Measurements from ENCODE around the gene MXD3.
"Not testable (repeated sequence)": the region's sequence is repeated elsewhere in the genome, so short reads cannot be mapped to it uniquely, and the experiment has no call there.

MXD3 gene

DNA sequence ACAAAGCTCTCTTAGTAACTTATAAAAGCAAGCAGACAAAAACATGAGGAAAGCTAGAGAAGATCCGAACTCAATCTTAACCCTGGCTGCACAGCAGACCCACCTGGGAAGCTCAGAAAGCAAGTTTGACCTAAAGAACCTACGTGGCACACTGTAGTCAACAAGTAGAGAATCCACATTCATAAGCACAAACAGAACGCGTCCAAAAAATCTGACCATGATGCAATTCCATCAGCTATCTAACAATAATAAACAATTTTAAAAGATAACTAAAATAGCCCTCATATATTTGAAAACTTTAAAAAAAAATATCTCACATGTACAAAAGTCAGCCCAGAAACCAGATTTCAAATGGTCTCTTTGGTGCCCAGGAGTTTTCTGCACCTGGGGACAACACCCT lies 35.1 kb upstream of the MXD3 start:
- H3K4me3 ChIP-seq (ENCODE audit: low read length in 2 of 2), result no peak overlapping the region
- H3K9me3 ChIP-seq (ENCODE audit: control insufficient read depth in 2 of 2, low read length in 2 of 2), result no peaks in the 10 kb centered on the region
- H3K27ac ChIP-seq (ENCODE audit: low read depth in 2 of 2, low read length in 2 of 2), result no peak overlapping the region
- H3K4me1 ChIP-seq (ENCODE audit: control insufficient read depth in 2 of 2, insufficient read depth in 2 of 2, low read length in 2 of 2), result peaks cover 13 to 19% of the 10 kb centered on the region in 2 donors
- H3K9ac ChIP-seq (ENCODE audit: low read depth in 1 of 2, low read length in 2 of 2), result no peak overlapping the region
- H3K27me3 ChIP-seq (ENCODE audit: control insufficient read depth in 2 of 2, insufficient read depth in 2 of 2, low read length in 2 of 2), result no peaks in the 10 kb centered on the region
- peaks cover 15 to 35% of the 10 kb centered on the region in 2 donors for H3K36me3 ChIP-seq (ENCODE audit: control insufficient read depth in 2 of 2, insufficient read depth in 2 of 2, low read length in 2 of 2)

DNA sequence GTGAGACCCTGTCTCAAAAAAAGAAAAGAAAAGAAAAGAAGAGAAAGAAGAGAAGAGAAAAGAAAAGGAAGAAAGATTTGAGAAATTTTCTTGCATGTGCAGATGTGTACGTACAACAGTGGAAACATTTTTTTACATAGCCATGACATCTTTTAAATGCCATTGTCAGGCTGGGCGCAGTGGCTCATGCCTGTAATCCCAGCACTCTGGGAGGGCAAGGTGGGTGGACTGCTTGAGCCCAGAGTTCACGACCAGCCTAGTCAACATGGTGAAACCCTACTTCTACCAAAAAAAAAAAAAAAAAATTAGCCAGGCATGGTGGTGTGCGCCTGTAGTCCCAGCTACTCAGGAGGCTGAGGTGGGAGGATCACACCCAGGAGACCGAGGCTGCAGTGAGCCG lies 33.2 kb upstream of the MXD3 start:
- H3K4me1 ChIP-seq (ENCODE audit: control insufficient read depth in 2 of 2, insufficient read depth in 2 of 2, low read length in 2 of 2), result peaks cover 0 to 7% of the 10 kb centered on the region in 2 donors
- H3K27ac ChIP-seq (ENCODE audit: low read depth in 2 of 2, low read length in 2 of 2), result no peak overlapping the region
- H3K4me3 ChIP-seq (ENCODE audit: low read length in 2 of 2), result no peak overlapping the region
- H3K36me3 ChIP-seq (ENCODE audit: control insufficient read depth in 2 of 2, insufficient read depth in 2 of 2, low read length in 2 of 2), result peaks cover 20 to 39% of the 10 kb centered on the region in 2 donors
- H3K9me3 ChIP-seq (ENCODE audit: control insufficient read depth in 2 of 2, low read length in 2 of 2), result no peaks in the 10 kb centered on the region
- no peak overlapping the region for H3K9ac ChIP-seq (ENCODE audit: low read depth in 1 of 2, low read length in 2 of 2)
- no peaks in the 10 kb centered on the region for H3K27me3 ChIP-seq (ENCODE audit: control insufficient read depth in 2 of 2, insufficient read depth in 2 of 2, low read length in 2 of 2)

DNA sequence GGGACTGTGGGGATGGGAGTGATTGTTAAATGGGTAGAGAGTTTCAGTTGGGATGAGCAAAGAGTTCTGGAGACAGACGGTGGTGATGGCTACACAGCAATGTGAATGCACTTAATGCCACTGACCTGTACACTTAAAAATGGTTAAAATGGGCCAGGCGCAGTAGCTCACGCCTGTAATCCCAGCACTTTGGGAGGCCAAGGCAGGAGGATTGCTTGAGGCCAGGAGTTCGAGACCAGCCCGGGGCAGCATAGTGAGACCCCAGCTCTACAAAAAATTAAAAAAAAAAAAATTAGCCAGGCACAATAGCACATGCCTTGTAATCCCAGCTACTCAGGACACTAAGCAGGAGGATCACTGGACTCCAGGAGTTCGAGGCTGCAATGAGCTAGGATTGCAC lies 32.1 kb upstream of the MXD3 start:
- no peak overlapping the region for H3K27ac ChIP-seq (ENCODE audit: low read depth in 2 of 2, low read length in 2 of 2)

DNA sequence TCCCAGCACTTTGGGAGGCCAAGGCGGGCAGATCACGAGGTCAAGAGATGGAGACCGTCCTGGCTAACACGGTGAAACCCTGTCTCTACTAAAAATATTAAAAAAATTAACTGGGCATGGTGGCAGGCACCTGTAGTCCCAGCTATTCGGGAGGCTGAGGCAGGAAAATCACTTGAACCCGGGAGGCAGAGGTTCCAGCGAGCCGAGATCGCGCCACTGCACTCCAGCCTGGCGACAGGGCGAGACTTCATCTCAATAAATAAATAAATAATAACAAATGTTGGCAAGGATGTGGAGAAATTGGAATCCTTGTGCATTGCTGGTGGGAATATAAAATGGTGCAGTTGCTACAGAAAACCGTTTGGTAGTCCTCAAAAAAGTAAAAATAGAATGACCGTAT lies 31.3 kb upstream of the MXD3 start:
- not testable (repeated sequence) for H3K9me3 ChIP-seq (ENCODE audit: control insufficient read depth in 2 of 2, low read length in 2 of 2); H3K4me1 ChIP-seq (ENCODE audit: control insufficient read depth in 2 of 2, insufficient read depth in 2 of 2, low read length in 2 of 2)

More for the DNA sequence above, 32.1 kb upstream of the MXD3 start:
- Histone ChIP-seq H3K4me1 (ENCODE audit: control insufficient read depth in 2 of 2, insufficient read depth in 2 of 2, low read length in 2 of 2) (no peaks in the 10 kb centered on the region), H3K36me3 (ENCODE audit: control insufficient read depth in 2 of 2, insufficient read depth in 2 of 2, low read length in 2 of 2) (peaks cover 19 to 38% of the 10 kb centered on the region in 2 donors), H3K27me3 (ENCODE audit: control insufficient read depth in 2 of 2, insufficient read depth in 2 of 2, low read length in 2 of 2) (no peaks in the 10 kb centered on the region), H3K4me3 (ENCODE audit: low read length in 2 of 2) (no peak overlapping the region), H3K9me3 (ENCODE audit: control insufficient read depth in 2 of 2, low read length in 2 of 2) (no peaks in the 10 kb centered on the region), H3K9ac (ENCODE audit: low read depth in 1 of 2, low read length in 2 of 2) (no peak overlapping the region)

DNA sequence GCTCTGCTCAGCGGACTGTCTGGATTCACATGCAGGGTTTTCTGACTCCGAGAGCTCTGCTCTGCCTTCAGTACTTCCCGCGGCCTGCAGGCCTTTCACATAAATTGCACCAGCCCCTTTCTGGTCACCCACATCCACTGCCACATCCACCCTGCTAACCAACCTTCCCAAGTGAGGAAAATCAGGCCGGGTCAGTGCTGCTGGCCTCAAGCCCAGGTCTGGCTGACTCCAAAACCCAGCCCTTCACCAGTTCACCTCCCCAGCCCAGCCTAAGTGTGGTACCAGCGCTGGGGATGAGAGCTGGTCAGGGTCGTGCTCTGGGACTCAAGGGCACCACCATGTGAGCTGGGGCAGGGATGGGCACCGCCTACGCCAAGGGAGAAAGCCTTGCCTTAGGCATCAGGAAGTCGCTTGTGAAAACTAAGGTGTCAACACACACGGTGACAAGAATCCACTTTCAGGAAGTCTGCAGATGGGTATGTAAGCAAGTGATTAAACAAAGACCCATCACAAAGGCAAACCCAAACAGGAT lies 27.5 kb upstream of the MXD3 start:
- Histone ChIP-seq H3K9ac (ENCODE audit: low read depth in 1 of 2, low read length in 2 of 2) (no peak overlapping the region), H3K27me3 (ENCODE audit: control insufficient read depth in 2 of 2, insufficient read depth in 2 of 2, low read length in 2 of 2) (no peaks in the 10 kb centered on the region), H3K4me1 (ENCODE audit: control insufficient read depth in 2 of 2, insufficient read depth in 2 of 2, low read length in 2 of 2) (no peaks in the 10 kb centered on the region), H3K27ac (ENCODE audit: low read depth in 2 of 2, low read length in 2 of 2) (no peak overlapping the region), H3K4me3 (ENCODE audit: low read length in 2 of 2) (no peak overlapping the region), H3K9me3 (ENCODE audit: control insufficient read depth in 2 of 2, low read length in 2 of 2) (no peaks in the 10 kb centered on the region), H3K36me3 (ENCODE audit: control insufficient read depth in 2 of 2, insufficient read depth in 2 of 2, low read length in 2 of 2) (peaks cover 56 to 72% of the 10 kb centered on the region in 2 donors)

More for the DNA sequence above, 31.3 kb upstream of the MXD3 start:
- H3K27ac ChIP-seq (ENCODE audit: low read depth in 2 of 2, low read length in 2 of 2); H3K27me3 ChIP-seq (ENCODE audit: control insufficient read depth in 2 of 2, insufficient read depth in 2 of 2, low read length in 2 of 2); H3K4me3 ChIP-seq (ENCODE audit: low read length in 2 of 2); H3K9ac ChIP-seq (ENCODE audit: low read depth in 1 of 2, low read length in 2 of 2): not testable (repeated sequence)
- H3K36me3 ChIP-seq (ENCODE audit: control insufficient read depth in 2 of 2, insufficient read depth in 2 of 2, low read length in 2 of 2), result peaks cover 25 to 46% of the 10 kb centered on the region in 2 donors

DNA sequence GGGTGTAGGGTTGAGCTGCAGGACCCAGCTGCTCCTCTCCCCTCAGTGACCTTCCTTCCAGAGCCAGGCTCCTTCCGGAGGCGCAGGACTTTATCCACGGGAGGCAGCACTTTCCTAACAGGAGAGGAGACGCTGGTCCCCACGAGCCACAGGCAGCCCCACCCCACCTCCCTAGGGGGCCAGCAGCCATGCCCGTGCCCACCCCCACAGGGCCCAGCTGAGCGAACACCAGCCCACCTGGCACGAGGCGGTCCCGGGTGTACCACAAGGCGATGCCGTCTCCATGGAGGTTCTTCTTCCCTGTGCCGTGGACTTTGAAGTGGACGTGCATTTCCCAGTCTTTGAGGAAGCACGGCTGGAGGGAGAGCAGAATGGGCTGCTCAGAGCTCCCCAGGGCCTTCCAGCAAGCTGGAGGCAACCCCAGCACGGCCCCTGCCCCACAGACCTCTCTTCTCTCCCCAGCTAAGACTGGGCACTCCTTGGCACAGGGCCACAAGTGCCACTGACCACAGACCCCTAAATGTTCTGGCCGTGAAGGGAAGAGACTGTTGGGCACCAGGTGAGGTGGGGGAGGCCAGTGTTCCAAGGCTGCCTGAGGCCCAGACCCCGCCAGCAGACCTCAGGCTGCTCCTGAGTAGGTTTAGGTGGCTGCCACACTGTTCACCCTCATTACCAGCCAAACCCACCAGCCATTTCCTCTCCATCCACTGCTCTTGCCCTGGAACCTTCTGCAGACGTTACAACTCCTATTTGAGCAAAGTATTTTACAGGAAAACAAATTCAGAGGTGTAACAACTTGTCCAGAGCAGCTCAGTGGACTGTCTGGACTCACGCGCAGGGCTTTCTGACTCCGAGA lies 26.8 kb upstream of the MXD3 start:
- H3K4me1 ChIP-seq (ENCODE audit: control insufficient read depth in 2 of 2, insufficient read depth in 2 of 2, low read length in 2 of 2), result no peaks in the 10 kb centered on the region
- H3K36me3 ChIP-seq (ENCODE audit: control insufficient read depth in 2 of 2, insufficient read depth in 2 of 2, low read length in 2 of 2), result peaks cover 60 to 77% of the 10 kb centered on the region in 2 donors
- no peaks in the 10 kb centered on the region for H3K9me3 ChIP-seq (ENCODE audit: control insufficient read depth in 2 of 2, low read length in 2 of 2)
- H3K27ac ChIP-seq (ENCODE audit: low read depth in 2 of 2, low read length in 2 of 2), result no peak overlapping the region
- no peak overlapping the region for H3K9ac ChIP-seq (ENCODE audit: low read depth in 1 of 2, low read length in 2 of 2)
- no peak overlapping the region for H3K4me3 ChIP-seq (ENCODE audit: low read length in 2 of 2)
- no peaks in the 10 kb centered on the region for H3K27me3 ChIP-seq (ENCODE audit: control insufficient read depth in 2 of 2, insufficient read depth in 2 of 2, low read length in 2 of 2)

DNA sequence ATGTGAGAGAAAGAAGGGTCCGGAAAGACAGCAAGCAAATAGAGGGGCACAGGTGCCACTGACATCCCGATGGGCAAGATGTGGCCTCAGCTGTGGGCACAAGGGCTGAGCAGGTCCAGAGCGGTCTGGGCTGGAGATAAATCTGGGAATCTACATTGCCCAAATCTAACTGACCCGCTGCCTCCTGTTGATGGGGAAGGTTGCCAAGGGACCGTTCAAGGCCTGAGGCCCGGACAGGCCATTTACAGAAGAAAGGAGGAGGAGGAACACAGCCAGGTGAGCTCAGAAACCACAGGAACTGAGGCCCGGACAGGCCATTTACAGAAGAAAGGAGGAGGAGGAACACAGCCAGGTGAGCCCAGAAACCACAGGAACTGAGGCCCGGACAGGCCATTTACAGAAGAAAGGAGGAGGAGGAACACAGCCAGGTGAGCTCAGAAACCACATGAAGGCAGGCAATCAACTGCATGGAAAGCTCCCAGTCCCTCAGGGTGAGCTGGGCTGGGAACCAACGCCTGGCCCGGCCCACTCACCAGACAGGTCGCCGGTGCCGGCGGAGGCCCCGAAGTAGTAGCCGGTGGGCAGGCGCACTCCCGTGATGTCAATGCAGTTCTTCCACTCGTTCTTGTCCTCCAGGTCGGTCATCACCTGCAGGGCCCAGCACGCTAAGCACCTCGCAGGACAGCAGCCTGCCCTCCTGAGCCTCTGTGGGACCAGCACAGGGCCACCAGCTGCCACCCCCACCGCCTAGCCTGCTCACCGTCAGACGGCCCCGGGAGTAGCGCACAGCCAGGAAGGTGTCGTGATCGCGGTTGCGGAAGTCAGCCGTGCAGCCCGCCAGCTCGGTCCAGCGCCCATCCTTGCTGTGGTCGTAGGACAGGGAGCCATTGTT lies 25.2 kb upstream of the MXD3 start:
- Histone ChIP-seq H3K4me3 (ENCODE audit: low read length in 2 of 2) (no peak overlapping the region), H3K4me1 (ENCODE audit: control insufficient read depth in 2 of 2, insufficient read depth in 2 of 2, low read length in 2 of 2) (no peaks in the 10 kb centered on the region), H3K9ac (ENCODE audit: low read depth in 1 of 2, low read length in 2 of 2) (no peak overlapping the region), H3K36me3 (ENCODE audit: control insufficient read depth in 2 of 2, insufficient read depth in 2 of 2, low read length in 2 of 2) (peaks cover 68 to 81% of the 10 kb centered on the region in 2 donors), H3K27ac (ENCODE audit: low read depth in 2 of 2, low read length in 2 of 2) (no peak overlapping the region), H3K9me3 (ENCODE audit: control insufficient read depth in 2 of 2, low read length in 2 of 2) (no peaks in the 10 kb centered on the region), H3K27me3 (ENCODE audit: control insufficient read depth in 2 of 2, insufficient read depth in 2 of 2, low read length in 2 of 2) (no peaks in the 10 kb centered on the region)

DNA sequence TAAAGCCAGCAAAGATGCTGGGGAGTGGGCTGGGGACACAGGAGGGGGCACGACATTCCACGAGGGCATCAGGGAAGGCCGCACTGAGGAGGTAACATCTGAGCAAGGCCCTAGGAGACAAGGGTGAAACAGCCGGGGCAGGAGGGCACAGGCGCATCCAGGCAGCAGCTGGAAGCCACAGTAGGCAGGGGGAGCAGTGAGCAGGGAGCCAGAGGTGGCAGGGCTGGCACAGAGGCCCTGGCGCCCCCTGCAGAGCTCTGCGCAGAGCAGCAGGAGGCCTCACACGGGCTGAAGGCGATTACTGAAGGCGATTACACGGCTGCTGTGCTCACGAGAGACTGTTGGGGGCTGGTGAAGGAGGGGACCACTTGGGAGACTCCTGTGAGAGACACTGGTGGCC lies 24.4 kb upstream of the MXD3 start:
- no peak overlapping the region for H3K4me3 ChIP-seq (ENCODE audit: low read length in 2 of 2)
- H3K9ac ChIP-seq (ENCODE audit: low read depth in 1 of 2, low read length in 2 of 2), result no peak overlapping the region
- no peaks in the 10 kb centered on the region for H3K4me1 ChIP-seq (ENCODE audit: control insufficient read depth in 2 of 2, insufficient read depth in 2 of 2, low read length in 2 of 2)
- H3K9me3 ChIP-seq (ENCODE audit: control insufficient read depth in 2 of 2, low read length in 2 of 2), result no peaks in the 10 kb centered on the region
- H3K36me3 ChIP-seq (ENCODE audit: control insufficient read depth in 2 of 2, insufficient read depth in 2 of 2, low read length in 2 of 2), result peaks cover 70 to 82% of the 10 kb centered on the region in 2 donors
- no peaks in the 10 kb centered on the region for H3K27me3 ChIP-seq (ENCODE audit: control insufficient read depth in 2 of 2, insufficient read depth in 2 of 2, low read length in 2 of 2)
- no peak overlapping the region for H3K27ac ChIP-seq (ENCODE audit: low read depth in 2 of 2, low read length in 2 of 2)

DNA sequence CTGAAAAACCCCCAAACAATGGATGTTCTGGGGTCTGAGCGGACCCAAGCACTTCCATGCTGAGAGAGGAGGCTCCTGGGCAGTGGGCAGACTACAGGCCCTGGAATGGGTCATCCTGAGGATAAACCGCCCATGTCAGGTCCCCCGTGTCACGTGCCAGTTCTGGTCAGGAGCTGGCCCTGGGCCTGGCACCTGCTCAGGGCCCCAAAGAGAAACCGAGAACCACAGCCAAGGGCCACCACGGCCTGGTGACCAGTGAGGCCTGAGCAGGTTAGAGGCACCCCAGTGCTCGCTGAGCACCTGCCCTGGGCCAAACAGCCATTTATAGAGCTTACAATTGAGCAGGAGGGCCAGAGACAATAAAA lies 24.0 kb upstream of the MXD3 start:
- Histone ChIP-seq H3K27me3 (ENCODE audit: control insufficient read depth in 2 of 2, insufficient read depth in 2 of 2, low read length in 2 of 2) (no peaks in the 10 kb centered on the region), H3K9ac (ENCODE audit: low read depth in 1 of 2, low read length in 2 of 2) (no peak overlapping the region), H3K36me3 (ENCODE audit: control insufficient read depth in 2 of 2, insufficient read depth in 2 of 2, low read length in 2 of 2) (peaks cover 72 to 85% of the 10 kb centered on the region in 2 donors), H3K27ac (ENCODE audit: low read depth in 2 of 2, low read length in 2 of 2) (no peak overlapping the region), H3K9me3 (ENCODE audit: control insufficient read depth in 2 of 2, low read length in 2 of 2) (no peaks in the 10 kb centered on the region), H3K4me1 (ENCODE audit: control insufficient read depth in 2 of 2, insufficient read depth in 2 of 2, low read length in 2 of 2) (no peaks in the 10 kb centered on the region), H3K4me3 (ENCODE audit: low read length in 2 of 2) (no peak overlapping the region)
